GM06990 (cell line): Measurements from ENCODE around the gene MCRIP1.
"Not testable (repeated sequence)": the region's sequence is repeated elsewhere in the genome, so short reads cannot be mapped to it uniquely, and the experiment has no call there.

Experiments
- DNase-seq: peaks from one replicate; pipeline ENCODE4 v3.0.0-alpha.2; 2011; ENCODE audit not compliant: insufficient read length; ENCODE audit errors: extremely low read depth
- H3K27me3 ChIP-seq: replicated peaks from 2 replicates; pipeline ENCODE4 v1.6.0; 2011; ENCODE audit warnings: low read length; ENCODE audit not compliant: control insufficient read depth, insufficient read depth
- H3K36me3 ChIP-seq: 2 replicates; pipeline ENCODE4 v1.5.1; 2011; ENCODE audit warnings: low read length; ENCODE audit not compliant: control insufficient read depth, insufficient read depth
- H3K4me3 ChIP-seq: replicated peaks from 2 replicates; pipeline ENCODE4 v1.5.1; 2011; ENCODE audit warnings: low read depth, mild to moderate bottlenecking, control low read depth, low read length
- TF ChIP-seq, protein P1 (sequence below): IDR thresholded peaks from 2 replicates; pipeline ENCODE4 v1.5.1; 2011; ENCODE audit warnings: low read length, control low read depth, mild to moderate bottlenecking, inconsistent platforms; ENCODE audit not compliant: insufficient read depth, poor library complexity, severe bottlenecking

MCRIP1 gene

DNA sequence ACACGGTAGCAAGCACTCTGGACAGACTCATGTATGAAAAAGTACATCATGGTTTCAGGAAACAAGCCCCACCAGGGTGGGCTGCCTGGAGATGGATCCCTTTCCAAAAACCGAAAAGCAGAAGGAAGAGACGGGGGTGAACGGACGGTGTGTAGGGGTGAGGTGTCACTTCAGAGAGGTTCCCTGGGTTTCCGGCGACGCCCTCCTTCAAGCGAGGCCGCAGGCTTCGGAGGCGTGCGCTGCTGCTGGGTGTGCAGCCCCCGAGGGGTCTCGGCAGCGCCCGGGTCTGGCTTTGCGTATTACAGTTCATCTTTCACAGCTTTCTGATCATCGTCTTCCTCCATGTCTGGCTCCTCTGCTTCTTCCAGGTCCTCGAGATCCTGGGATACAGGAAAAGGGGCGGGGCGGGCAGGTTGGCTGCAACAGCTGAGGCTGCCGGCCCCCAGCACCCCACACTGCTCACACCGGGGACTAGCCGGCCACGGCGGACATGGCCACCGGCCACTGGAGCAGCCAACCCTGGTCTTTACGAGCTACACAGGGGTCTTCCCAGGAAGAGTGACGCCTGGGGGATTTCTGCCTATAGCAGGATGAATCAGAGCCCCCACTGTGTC lies 10.7 kb upstream of the MCRIP1 start:
- peaks cover 49% of the 10 kb centered on the region for H3K36me3 ChIP-seq
- TF ChIP-seq, protein P1, sequence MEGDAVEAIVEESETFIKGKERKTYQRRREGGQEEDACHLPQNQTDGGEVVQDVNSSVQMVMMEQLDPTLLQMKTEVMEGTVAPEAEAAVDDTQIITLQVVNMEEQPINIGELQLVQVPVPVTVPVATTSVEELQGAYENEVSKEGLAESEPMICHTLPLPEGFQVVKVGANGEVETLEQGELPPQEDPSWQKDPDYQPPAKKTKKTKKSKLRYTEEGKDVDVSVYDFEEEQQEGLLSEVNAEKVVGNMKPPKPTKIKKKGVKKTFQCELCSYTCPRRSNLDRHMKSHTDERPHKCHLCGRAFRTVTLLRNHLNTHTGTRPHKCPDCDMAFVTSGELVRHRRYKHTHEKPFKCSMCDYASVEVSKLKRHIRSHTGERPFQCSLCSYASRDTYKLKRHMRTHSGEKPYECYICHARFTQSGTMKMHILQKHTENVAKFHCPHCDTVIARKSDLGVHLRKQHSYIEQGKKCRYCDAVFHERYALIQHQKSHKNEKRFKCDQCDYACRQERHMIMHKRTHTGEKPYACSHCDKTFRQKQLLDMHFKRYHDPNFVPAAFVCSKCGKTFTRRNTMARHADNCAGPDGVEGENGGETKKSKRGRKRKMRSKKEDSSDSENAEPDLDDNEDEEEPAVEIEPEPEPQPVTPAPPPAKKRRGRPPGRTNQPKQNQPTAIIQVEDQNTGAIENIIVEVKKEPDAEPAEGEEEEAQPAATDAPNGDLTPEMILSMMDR = no peak
- no peak overlapping the region for H3K4me3 ChIP-seq
- no peak for DNase-seq
- H3K27me3 ChIP-seq = no peaks in the 10 kb centered on the region

DNA sequence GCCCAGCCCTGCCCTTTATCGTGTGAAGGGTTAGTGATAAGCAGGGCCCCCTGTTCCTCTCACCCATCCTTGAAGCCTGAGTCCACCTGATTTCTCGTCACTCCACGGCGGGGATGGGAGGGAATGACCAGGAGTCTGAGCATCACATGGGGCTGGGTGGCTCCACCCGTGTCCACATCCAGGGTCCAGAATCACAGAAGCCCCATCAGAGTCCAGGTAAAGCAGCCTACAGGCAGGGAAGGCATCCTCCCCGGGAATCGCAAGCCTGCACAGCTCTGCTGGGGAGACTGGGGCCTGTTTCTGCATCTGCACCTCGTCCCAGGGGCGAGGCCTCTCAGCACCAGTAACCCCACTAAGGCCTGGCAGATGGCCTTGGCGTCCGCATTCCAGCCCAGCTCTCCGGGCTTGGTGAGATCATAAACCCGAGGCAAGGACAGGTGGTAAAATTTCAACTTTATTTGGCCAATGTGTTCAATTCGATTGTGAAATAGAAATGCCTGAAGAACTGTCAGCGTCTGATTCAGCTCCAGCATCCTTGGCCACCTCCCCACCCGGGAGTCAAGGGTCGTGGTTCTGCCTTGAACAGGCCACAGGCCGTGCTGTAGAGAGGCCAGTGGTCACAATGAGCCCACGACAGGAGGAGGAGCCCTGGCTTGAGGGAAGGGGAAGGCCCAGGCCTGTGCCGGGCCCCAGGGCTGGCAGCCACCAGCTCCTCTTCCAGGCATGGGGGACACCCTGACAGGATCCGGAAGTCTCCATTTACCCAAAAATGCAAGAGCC lies 9.8 kb upstream of the MCRIP1 start:
- TF ChIP-seq, protein P1 = no peak
- peaks cover 47% of the 10 kb centered on the region for H3K36me3 ChIP-seq
- no peaks in the 10 kb centered on the region for H3K27me3 ChIP-seq
- no peak for DNase-seq
- H3K4me3 ChIP-seq = no peak overlapping the region

DNA sequence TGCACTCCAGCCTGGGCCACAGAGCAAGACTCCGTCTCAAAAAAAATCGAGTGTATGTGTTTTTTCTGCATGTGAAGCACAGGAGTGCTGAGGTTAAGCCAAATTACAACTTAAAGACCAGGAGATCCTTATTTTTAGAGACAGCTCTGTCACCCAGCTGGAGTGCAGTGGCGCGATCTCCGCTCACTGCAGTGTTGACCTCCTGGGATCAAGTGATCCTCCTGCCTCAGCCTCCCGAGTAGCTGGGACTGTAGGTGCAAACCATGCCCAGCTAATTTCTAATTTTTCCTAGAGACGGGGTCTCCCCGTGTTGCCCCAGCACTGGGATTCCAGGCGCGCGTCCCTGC lies 9.3 kb upstream of the MCRIP1 start:
- Histone ChIP-seq H3K27me3 (no peaks in the 10 kb centered on the region), H3K4me3 (no peak overlapping the region), H3K36me3 (peaks cover 45% of the 10 kb centered on the region)
- no peak for DNase-seq
- TF ChIP-seq, protein P1 = no peak

DNA sequence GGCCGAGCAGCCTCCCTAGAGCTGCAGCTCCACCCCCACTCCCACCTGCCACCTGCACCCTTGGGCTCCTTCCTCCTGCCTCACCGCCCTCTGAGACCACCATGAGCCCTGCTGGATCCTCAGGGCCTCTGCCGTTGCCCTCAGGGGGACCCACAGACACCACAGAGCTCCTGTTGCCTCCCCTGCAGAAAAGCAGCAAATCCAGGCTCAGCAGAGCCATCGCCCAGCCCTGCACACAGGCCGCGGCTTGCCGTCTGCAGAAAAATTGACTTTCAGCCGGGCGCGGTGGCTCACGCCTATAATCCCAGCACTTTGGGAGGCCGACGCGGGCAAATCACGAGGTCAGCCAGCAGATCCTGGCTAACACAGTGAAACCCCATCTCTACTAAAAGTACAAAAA lies 8.8 kb upstream of the MCRIP1 start:
- TF ChIP-seq, protein P1 = no peak
- Histone ChIP-seq H3K27me3 (no peaks in the 10 kb centered on the region), H3K36me3 (peaks cover 41% of the 10 kb centered on the region), H3K4me3 (no peak overlapping the region)
- DNase-seq = no peak

DNA sequence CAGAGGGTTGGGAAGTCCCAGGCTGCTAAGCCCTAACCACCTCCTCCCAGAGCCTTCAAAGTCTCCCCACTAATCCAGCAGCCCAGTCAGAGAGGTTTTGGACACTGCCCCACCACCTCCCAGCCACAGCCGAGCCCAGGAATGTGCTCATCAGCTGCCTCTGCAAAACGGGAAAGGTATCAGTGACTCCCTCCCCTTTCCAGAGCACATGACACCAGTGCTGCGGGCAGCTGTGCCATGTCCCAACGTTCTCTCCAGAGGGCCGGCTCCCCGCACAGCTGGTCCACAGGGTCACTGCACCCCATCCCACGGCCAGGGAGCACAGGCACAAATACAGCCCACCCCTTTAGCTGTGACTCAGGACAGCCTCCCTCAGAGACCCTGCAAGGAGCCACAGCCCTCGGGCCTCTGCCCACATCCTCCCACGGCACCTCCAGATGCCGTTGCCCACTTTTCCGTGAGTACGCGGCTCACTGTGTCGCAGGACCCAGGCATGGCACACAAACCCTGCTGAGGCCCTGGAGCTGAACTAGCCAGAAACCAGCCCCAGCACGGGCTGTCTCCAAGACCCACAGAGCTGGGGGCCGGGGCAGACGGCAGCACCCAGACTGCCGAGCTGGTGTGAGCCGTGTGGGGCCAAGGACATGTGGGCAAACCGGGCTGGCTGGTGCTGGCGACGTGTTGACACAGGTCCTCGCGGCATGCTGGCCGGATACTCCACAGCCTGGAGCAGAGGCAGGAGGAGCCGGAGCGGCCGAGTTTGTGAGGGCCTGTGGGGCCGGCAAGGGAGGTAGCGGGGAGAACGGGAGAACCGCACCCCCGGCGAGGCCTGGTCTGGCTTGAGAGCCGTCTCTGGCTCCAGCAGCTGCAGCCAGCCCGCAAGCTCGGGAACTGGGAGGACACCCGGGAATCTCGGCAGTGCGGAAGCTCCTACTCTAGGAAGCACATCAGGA lies 8.0 kb upstream of the MCRIP1 start:
- H3K36me3 ChIP-seq = peaks cover 33% of the 10 kb centered on the region
- no peaks in the 10 kb centered on the region for H3K27me3 ChIP-seq
- H3K4me3 ChIP-seq = no peak overlapping the region
- TF ChIP-seq, protein P1 = no peak
- no peak for DNase-seq

DNA sequence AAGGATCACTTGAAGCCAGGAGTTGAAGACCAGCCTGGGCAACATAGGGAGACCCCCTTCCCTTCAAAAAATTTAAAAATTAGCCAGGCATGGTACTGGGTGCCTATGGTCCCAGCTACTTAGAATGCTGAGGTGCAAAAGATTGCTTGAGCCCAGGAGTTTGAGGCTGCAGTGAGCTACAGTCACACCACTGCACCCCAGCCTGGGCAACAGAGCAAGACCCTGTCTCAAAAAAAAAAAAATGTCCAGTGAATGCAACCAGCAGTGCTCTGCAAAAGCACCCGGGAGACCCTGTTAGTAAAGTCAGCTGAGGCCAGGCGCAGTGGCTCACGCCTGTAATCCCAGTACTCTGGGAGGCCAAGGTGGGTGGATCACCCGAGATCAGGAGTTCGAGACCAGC lies 7.0 kb upstream of the MCRIP1 start:
- peaks cover 23% of the 10 kb centered on the region for H3K36me3 ChIP-seq
- not testable (repeated sequence) for H3K4me3 ChIP-seq, H3K27me3 ChIP-seq, DNase-seq
